OCI-LY3 (cell line): ENCODE data around the gene MEG3.

Experiments used
- CTCF ChIP-seq: fragments of 200-600, 300-600 bp; sonication (generic); IDR thresholded peaks from 2 replicates; pipeline ENCODE4 v1.5.1; 2014; ENCODE audit warnings: antibody characterized with exemption, low read length, low read depth
- EZH2phosphoT487 ChIP-seq: fragments of 200-600 bp; shearing (Covaris generic); IDR thresholded peaks from 2 replicates; pipeline ENCODE4 v1.6.1; 2018; ENCODE audit warnings: antibody characterized with exemption, mixed run types, low read depth

GRCh38 chr14:100838493-100839314, 12.8 kb downstream of the MEG3 start:
- no peak for TF ChIP-seq CTCF
- no peak for TF ChIP-seq EZH2phosphoT487
